Measurements from ENCODE around the gene NCMAP. TPM values are rescaled to one million over a fixed set of nuclear protein-coding genes. Genes with fewer than 3 reads are reported as not detected.

The NCMAP gene
- total RNA-seq, 1 donor from 2014 or later: 2.2 TPM

DNA sequence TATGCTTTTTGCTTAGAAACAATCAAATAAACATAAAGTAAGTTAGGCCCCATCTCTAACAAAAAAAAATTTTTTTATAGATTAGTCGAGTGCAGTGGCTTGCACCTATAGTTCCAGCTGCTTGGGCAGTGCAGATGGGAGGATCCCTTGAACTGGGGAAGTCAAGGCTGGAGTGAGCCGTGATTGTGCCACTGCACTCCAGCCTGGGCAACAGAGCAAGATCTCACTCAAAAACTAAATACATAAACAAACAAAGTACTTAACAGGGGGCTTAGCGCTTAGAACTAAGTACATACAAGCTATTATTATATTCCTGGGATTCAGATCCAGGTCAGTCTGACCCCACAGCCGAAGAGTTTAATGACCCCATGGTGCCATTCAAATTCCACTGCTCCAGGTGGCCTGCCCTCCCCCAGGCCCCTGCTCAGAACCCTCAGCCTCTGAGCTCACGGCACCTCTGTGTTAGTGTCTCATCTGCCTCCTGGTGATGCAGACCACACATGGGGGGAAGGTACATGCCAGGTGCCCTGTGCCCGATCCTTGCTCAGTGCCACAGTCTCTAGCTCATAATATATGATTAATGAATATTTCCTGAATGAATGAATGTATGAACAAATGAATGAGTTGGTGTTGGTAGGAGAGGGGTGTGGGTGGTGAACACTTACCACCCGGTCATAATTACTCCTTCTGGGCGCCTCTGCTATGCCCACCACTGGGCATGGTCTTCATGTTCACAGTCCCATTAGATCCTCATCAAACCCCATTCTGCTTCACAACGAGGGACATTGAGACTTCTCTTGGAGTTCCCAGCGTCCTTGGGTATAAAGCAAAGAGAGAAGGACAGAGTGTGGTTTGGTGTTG lies 14.6 kb downstream of the NCMAP start:
- no peak for DNase-seq (ENCODE audit: low read depth)
- H3K4me3 ChIP-seq (ENCODE audit: low read depth, low read length): no peak overlapping the region
- no peak for TF ChIP-seq CTCF (conservative IDR thresholded peaks at IDR 0.05; ENCODE audit: low read depth, low read length)

GRCh38 chr1:24572301-24572700 lies 16.4 kb downstream of the NCMAP start:
- H3K4me3 ChIP-seq (ENCODE audit: low read depth, low read length): no peak overlapping the region
- DNase-seq (ENCODE audit: low read depth): no peak
- no peak for TF ChIP-seq CTCF (conservative IDR thresholded peaks at IDR 0.05; ENCODE audit: low read depth, low read length)

GRCh38 chr1:24575905-24576587 lies 20.2 kb downstream of the NCMAP start:
- DNase-seq (ENCODE audit: low read depth): no peak
- no peak overlapping the region for H3K4me3 ChIP-seq (ENCODE audit: low read depth, low read length)
- TF ChIP-seq CTCF (conservative IDR thresholded peaks at IDR 0.05; ENCODE audit: low read depth, low read length): no peak

DNA sequence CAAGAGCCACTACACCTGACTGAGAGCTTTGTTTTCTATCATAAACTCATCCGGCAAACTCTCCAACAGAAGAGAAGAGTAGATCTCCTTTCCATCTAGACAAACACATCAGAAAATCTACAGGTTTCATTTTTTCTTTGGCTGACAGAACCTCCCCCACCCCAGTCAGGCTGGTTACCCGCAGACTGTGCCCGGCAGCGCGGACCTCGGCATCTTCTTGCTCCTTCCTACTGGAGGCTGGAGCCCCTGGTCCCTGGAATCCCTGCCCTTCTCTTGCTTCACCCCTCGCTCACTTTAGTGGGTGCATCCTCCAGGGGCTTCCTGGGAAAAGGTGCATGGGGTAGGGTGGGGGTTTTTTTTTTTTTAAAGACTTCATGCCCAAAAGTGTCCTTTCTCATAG lies 23.0 kb downstream of the NCMAP start:
- DNase-seq (ENCODE audit: low read depth): no peak
- no peak for TF ChIP-seq CTCF (conservative IDR thresholded peaks at IDR 0.05; ENCODE audit: low read depth, low read length)

GRCh38 chr1:24580756-24581155 lies 24.9 kb downstream of the NCMAP start:
- no peak for DNase-seq (ENCODE audit: low read depth)
- no peak overlapping the region for H3K4me3 ChIP-seq (ENCODE audit: low read depth, low read length)
- TF ChIP-seq CTCF (conservative IDR thresholded peaks at IDR 0.05; ENCODE audit: low read depth, low read length): no peak

More for the DNA sequence above, 23.0 kb downstream of the NCMAP start:
- H3K4me3 ChIP-seq (ENCODE audit: low read depth, low read length): no peak overlapping the region

- TF ChIP-seq CTCF (conservative IDR thresholded peaks at IDR 0.05; ENCODE audit: low read depth, low read length): no peak
- no peak for DNase-seq (ENCODE audit: low read depth)
- H3K4me3 ChIP-seq (ENCODE audit: low read depth, low read length): no peak overlapping the region
These were observed 28.3 kb downstream of the NCMAP start for GRCh38 chr1:24584171-24584647.
